Measurements from ENCODE around the gene NTN3. TPM values are rescaled to one million over a fixed set of nuclear protein-coding genes. Genes with fewer than 3 reads are reported as not detected.

The NTN3 gene
- total and polyA plus RNA-seq, 10 donors: 0.03 to 0.28 (median 0.13) TPM; not detected in 5

GRCh38 chr16:2501946-2502895 is 31.1 kb downstream of the NTN3 start:
- DNase-seq: no peak
- TF ChIP-seq POLR2AphosphoS5 (IDR thresholded peaks at IDR 0.05): no peak
- no peak for TF ChIP-seq CTCF (IDR thresholded peaks at IDR 0.05 in 8 of 11, conservative IDR thresholded peaks at IDR 0.05 in 3 of 11)
- no peak for TF ChIP-seq POLR2A (IDR thresholded peaks at IDR 0.05)
- peaks cover 0 to 32% (median 4%) of the 10 kb centered on the region in 6 donors for H3K36me3 ChIP-seq
- no peaks in the 10 kb centered on the region for H3K27me3 ChIP-seq (replicated peaks in 1 of 7)
- no peak overlapping the region for H3K4me3 ChIP-seq
- intact Hi-C loops (cut with DNase I; ENCODE audit: low total_unique reads): loop anchor here (5.0 kb wide), 1 partner anchor 150 kb away; no protein-coding TSS in a partner anchor
- H3K4me1 ChIP-seq: peaks cover 15 to 54% (median 31%) of the 10 kb centered on the region in 6 donors
- H3K27ac ChIP-seq: peak overlapping the region in 4 of 8 donors; percentile 32 to 46 (median 42)
- 77 to 86% (median 80%) methylated on average over 11 to 18 of the region's 18 CpGs for WGBS, 5 donors
- no peaks in the 10 kb centered on the region for H3K9me3 ChIP-seq

GRCh38 chr16:2505695-2506094 is 34.6 kb downstream of the NTN3 start:
- peak; percentile 65 for DNase-seq
- no peaks in the 10 kb centered on the region for H3K9me3 ChIP-seq
- no peak overlapping the region for H3K4me3 ChIP-seq
- H3K27me3 ChIP-seq (replicated peaks in 1 of 7): no peaks in the 10 kb centered on the region
- peaks cover 30 to 80% (median 59%) of the 10 kb centered on the region in 6 donors for H3K4me1 ChIP-seq
- TF ChIP-seq CTCF (IDR thresholded peaks at IDR 0.05 in 8 of 11, conservative IDR thresholded peaks at IDR 0.05 in 3 of 11) (no peak), POLR2AphosphoS5 (IDR thresholded peaks at IDR 0.05) (no peak), POLR2A (IDR thresholded peaks at IDR 0.05) (no peak)
- H3K36me3 ChIP-seq: no peaks in the 10 kb centered on the region
- 91 to 94% (median 92%) methylated on average over 14 of the region's 14 CpGs for WGBS, 5 donors
- no peak overlapping the region for H3K27ac ChIP-seq
- intact Hi-C loops (cut with DNase I; ENCODE audit: low total_unique reads): no loop called here

GRCh38 chr16:2507052-2507659 is 36.1 kb downstream of the NTN3 start:
- H3K27ac ChIP-seq: peak overlapping the region; percentile 59 to 96 (median 88)
- H3K27me3 ChIP-seq (replicated peaks in 1 of 7): no peaks in the 10 kb centered on the region
- peak overlapping the region in 1 of 8 donors; percentile 45 for H3K4me3 ChIP-seq
- peak; percentile 90 for DNase-seq
- intact Hi-C loops (cut with DNase I; ENCODE audit: low total_unique reads): no loop called here
- TF ChIP-seq CTCF (IDR thresholded peaks at IDR 0.05 in 8 of 11, conservative IDR thresholded peaks at IDR 0.05 in 3 of 11): peak in 8 of 11 experiments; percentile 8 to 57 (median 40)
- no peak for TF ChIP-seq POLR2A (IDR thresholded peaks at IDR 0.05)
- TF ChIP-seq POLR2AphosphoS5 (IDR thresholded peaks at IDR 0.05): peak; percentile 50 to 66 (median 63)
- H3K4me1 ChIP-seq: peaks cover 21 to 80% (median 53%) of the 10 kb centered on the region in 6 donors
- no peaks in the 10 kb centered on the region for H3K36me3 ChIP-seq
- H3K9me3 ChIP-seq: no peaks in the 10 kb centered on the region
- 31 to 53% (median 35%) methylated on average over 9 to 14 of the region's 14 CpGs for WGBS, 5 donors
